Nephron progenitor cell (in vitro differentiated cells): ENCODE measurements around the gene PTPRF.

Source experiments
- DNase-seq: peaks from one replicate; pipeline ENCODE4 v3.0.0; 2021
- H3K27ac Mint-ChIP-seq: 2 replicates; pipeline ENCODE4 v1.8.0; 2021; ENCODE audit warnings: mild to moderate bottlenecking, moderate library complexity, mixed read lengths
- H3K27me3 Mint-ChIP-seq: 2 replicates; pipeline ENCODE4 v1.8.0; 2021; ENCODE audit warnings: mild to moderate bottlenecking, low read depth, mixed read lengths; ENCODE audit not compliant: poor library complexity
- H3K36me3 Mint-ChIP-seq: 2 replicates; pipeline ENCODE4 v1.8.0; 2021; ENCODE audit warnings: low read depth, mixed read lengths
- H3K4me1 Mint-ChIP-seq: 2 replicates; pipeline ENCODE4 v1.8.0; 2021; ENCODE audit warnings: mixed read lengths
- H3K4me3 Mint-ChIP-seq: 2 replicates; pipeline ENCODE4 v1.8.0; 2021; ENCODE audit warnings: mild to moderate bottlenecking, moderate library complexity, mixed read lengths
- H3K9me3 Mint-ChIP-seq: 2 replicates; pipeline ENCODE4 v1.8.0; 2021; ENCODE audit warnings: mild to moderate bottlenecking, moderate library complexity, mixed read lengths
- CTCF ChIP-seq: fragments of 200-600 bp; sonication (generic); IDR thresholded peaks from 2 replicates; pipeline ENCODE4 v1.5.0; 2021; ENCODE audit warnings: antibody characterized with exemption

Gene PTPRF

GRCh38 chr1:43510621-43511020 is 20.1 kb upstream of the PTPRF start:
- H3K4me1 Mint-ChIP-seq, result peaks cover 42% of the 10 kb centered on the region
- TF ChIP-seq CTCF, result no peak
- no peak overlapping the region for H3K4me3 Mint-ChIP-seq
- no peak for DNase-seq
- H3K36me3 Mint-ChIP-seq, result no peaks in the 10 kb centered on the region
- no peak overlapping the region for H3K27ac Mint-ChIP-seq
- peaks cover 5% of the 10 kb centered on the region for H3K9me3 Mint-ChIP-seq
- H3K27me3 Mint-ChIP-seq, result peaks cover 28% of the 10 kb centered on the region

GRCh38 chr1:43511394-43511793 is 19.3 kb upstream of the PTPRF start:
- DNase-seq, result no peak
- Mint-ChIP-seq H3K4me3 (no peak overlapping the region), H3K36me3 (no peaks in the 10 kb centered on the region), H3K27me3 (peaks cover 24% of the 10 kb centered on the region), H3K4me1 (peaks cover 37% of the 10 kb centered on the region), H3K27ac (no peak overlapping the region), H3K9me3 (peaks cover 5% of the 10 kb centered on the region)
- TF ChIP-seq CTCF, result no peak

GRCh38 chr1:43512133-43512532 is 18.6 kb upstream of the PTPRF start:
- H3K4me1 Mint-ChIP-seq, result peaks cover 31% of the 10 kb centered on the region
- no peak overlapping the region for H3K27ac Mint-ChIP-seq
- no peaks in the 10 kb centered on the region for H3K36me3 Mint-ChIP-seq
- DNase-seq, result no peak
- H3K4me3 Mint-ChIP-seq, result no peak overlapping the region
- peaks cover 18% of the 10 kb centered on the region for H3K27me3 Mint-ChIP-seq
- TF ChIP-seq CTCF, result no peak
- H3K9me3 Mint-ChIP-seq, result peaks cover 5% of the 10 kb centered on the region

- Mint-ChIP-seq H3K4me3 (no peak overlapping the region), H3K27me3 (peaks cover 17% of the 10 kb centered on the region), H3K9me3 (peaks cover 5% of the 10 kb centered on the region), H3K27ac (no peak overlapping the region), H3K4me1 (peaks cover 26% of the 10 kb centered on the region), H3K36me3 (no peaks in the 10 kb centered on the region)
- TF ChIP-seq CTCF, result no peak
- no peak for DNase-seq
These were observed 18.0 kb upstream of the PTPRF start for GRCh38 chr1:43512681-43513080.

- Mint-ChIP-seq H3K4me1 (peaks cover 16% of the 10 kb centered on the region), H3K9me3 (peaks cover 5% of the 10 kb centered on the region), H3K27ac (no peak overlapping the region), H3K36me3 (no peaks in the 10 kb centered on the region), H3K4me3 (no peak overlapping the region), H3K27me3 (peaks cover 9% of the 10 kb centered on the region)
- TF ChIP-seq CTCF, result no peak
- DNase-seq, result no peak
These were observed 17.1 kb upstream of the PTPRF start for GRCh38 chr1:43513471-43514173.

GRCh38 chr1:43518935-43519686 is 11.6 kb upstream of the PTPRF start:
- Mint-ChIP-seq H3K27ac (no peak overlapping the region), H3K9me3 (no peaks in the 10 kb centered on the region), H3K36me3 (no peaks in the 10 kb centered on the region), H3K4me3 (no peak overlapping the region), H3K27me3 (peaks cover 18% of the 10 kb centered on the region), H3K4me1 (peaks cover 11% of the 10 kb centered on the region)
- TF ChIP-seq CTCF, result no peak
- no peak for DNase-seq
